Measurements from ENCODE around the gene RALB. TPM values are rescaled to one million over a fixed set of nuclear protein-coding genes. Genes with fewer than 3 reads are reported as not detected.

RALB gene
- polyA plus RNA-seq, 1 donor (not counting 4 experiments of a cell fraction or from before 2014, with no cell fraction given): 80.8 TPM

DNA sequence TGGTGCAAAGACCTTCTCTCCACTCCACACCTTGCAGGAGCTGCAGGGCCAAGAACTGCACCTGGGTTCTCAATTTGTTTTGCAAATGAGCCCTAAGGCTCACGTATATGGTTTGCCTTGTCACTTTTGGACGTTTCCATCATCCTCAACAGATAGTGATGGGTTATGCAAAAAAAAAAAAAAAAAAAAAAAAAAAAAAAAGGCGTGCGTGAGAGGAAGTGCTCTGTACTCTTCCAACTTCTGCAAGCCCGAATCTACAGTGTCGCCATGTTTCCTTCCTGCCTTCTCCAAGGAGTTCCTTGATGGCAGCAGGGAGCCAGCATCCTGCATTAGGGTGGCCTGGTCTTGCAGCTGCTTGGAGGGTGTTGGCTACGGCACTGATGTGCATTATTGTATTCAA is 89.3 kb downstream of the RALB start:
- no peaks in the 10 kb centered on the region for H4K20me1 ChIP-seq (ENCODE audit: control insufficient read depth, extremely low read depth, insufficient read depth, low read length)
- no peak overlapping the region for H3K9ac ChIP-seq (ENCODE audit: control insufficient read depth, extremely low read depth, insufficient read depth, low read length)
- dilution Hi-C loops (cut with MboI; ENCODE audit: extremely low pct_ligation_motif_present, low sequenced_read_pairs): no loop called here
- H3K4me2 ChIP-seq (ENCODE audit: control insufficient read depth, extremely low read depth, insufficient read depth, low read depth, low read length): no peak overlapping the region
- H3K9me3 ChIP-seq (ENCODE audit: control insufficient read depth, low read depth, low read length): no peaks in the 10 kb centered on the region
- TF ChIP-seq, protein P1, sequence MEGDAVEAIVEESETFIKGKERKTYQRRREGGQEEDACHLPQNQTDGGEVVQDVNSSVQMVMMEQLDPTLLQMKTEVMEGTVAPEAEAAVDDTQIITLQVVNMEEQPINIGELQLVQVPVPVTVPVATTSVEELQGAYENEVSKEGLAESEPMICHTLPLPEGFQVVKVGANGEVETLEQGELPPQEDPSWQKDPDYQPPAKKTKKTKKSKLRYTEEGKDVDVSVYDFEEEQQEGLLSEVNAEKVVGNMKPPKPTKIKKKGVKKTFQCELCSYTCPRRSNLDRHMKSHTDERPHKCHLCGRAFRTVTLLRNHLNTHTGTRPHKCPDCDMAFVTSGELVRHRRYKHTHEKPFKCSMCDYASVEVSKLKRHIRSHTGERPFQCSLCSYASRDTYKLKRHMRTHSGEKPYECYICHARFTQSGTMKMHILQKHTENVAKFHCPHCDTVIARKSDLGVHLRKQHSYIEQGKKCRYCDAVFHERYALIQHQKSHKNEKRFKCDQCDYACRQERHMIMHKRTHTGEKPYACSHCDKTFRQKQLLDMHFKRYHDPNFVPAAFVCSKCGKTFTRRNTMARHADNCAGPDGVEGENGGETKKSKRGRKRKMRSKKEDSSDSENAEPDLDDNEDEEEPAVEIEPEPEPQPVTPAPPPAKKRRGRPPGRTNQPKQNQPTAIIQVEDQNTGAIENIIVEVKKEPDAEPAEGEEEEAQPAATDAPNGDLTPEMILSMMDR (optimal IDR thresholded peaks at IDR 0.05 in 1 of 3, IDR thresholded peaks at IDR 0.05 in 1 of 3, conservative IDR thresholded peaks at IDR 0.05 in 1 of 3; ENCODE audit: extremely low read depth in 1 of 3, insufficient read depth in 2 of 3, low read length in 3 of 3): no peak
- no peak for TF ChIP-seq EZH2 (IDR thresholded peaks at IDR 0.05; ENCODE audit: low read length)
- no peak overlapping the region for H3K4me3 ChIP-seq (ENCODE audit: control insufficient read depth in 2 of 3, extremely low read depth in 1 of 3, insufficient read depth in 2 of 3, low read depth in 1 of 3, low read length in 3 of 3)
- no peaks in the 10 kb centered on the region for H3K36me3 ChIP-seq (ENCODE audit: control insufficient read depth in 2 of 2, extremely low read depth in 1 of 2, insufficient read depth in 2 of 2, low read length in 2 of 2)
- H2AFZ ChIP-seq (ENCODE audit: control insufficient read depth, low read length): no peak overlapping the region
- no peak for DNase-seq (ENCODE audit: low read depth, low spot score)
- peaks cover 46% of the 10 kb centered on the region for H3K27me3 ChIP-seq (ENCODE audit: control insufficient read depth, extremely low read depth, insufficient read depth, low read length)
- H3K79me2 ChIP-seq (ENCODE audit: control insufficient read depth, insufficient read depth, low read length): no peaks in the 10 kb centered on the region
- no peak for FAIRE-seq
- H3K9me1 ChIP-seq (ENCODE audit: control insufficient read depth, extremely low read depth, insufficient read depth, low read length): no peaks in the 10 kb centered on the region
- H3K27ac ChIP-seq (ENCODE audit: control insufficient read depth, insufficient read depth, low read length): no peak overlapping the region
- peaks cover 3% of the 10 kb centered on the region for H3K4me1 ChIP-seq (ENCODE audit: control insufficient read depth, extremely low read depth, insufficient read depth, low read length)

DNA sequence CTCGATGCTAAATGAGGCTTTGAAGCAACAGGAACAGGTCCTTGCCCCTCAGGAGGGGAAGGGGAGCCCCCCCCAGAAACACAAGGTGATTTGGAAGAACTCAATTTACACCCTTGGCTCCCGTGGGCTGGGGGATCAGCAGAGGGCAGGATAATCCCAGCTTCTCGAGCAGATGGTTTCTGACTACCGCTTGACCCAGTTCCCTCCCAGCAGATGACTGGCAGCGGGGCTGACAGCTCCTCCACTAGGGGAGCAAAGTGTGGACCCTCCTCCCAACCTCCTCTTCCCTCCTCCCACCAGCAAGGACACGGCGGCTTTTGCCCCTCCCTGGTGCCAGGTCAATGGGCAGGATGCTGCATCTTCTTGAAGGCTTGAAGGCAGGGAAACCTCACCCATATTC is 89.8 kb downstream of the RALB start:
- no peaks in the 10 kb centered on the region for H3K36me3 ChIP-seq (ENCODE audit: control insufficient read depth in 2 of 2, extremely low read depth in 1 of 2, insufficient read depth in 2 of 2, low read length in 2 of 2)
- no peak overlapping the region for H2AFZ ChIP-seq (ENCODE audit: control insufficient read depth, low read length)
- DNase-seq (ENCODE audit: low read depth, low spot score) (no peak), FAIRE-seq (no peak)
- no peaks in the 10 kb centered on the region for H3K9me1 ChIP-seq (ENCODE audit: control insufficient read depth, extremely low read depth, insufficient read depth, low read length)
- H3K4me1 ChIP-seq (ENCODE audit: control insufficient read depth, extremely low read depth, insufficient read depth, low read length): peaks cover 3% of the 10 kb centered on the region
- peak; percentile 41 for TF ChIP-seq EZH2 (IDR thresholded peaks at IDR 0.05; ENCODE audit: low read length)
- TF ChIP-seq, protein P1 (optimal IDR thresholded peaks at IDR 0.05 in 1 of 3, IDR thresholded peaks at IDR 0.05 in 1 of 3, conservative IDR thresholded peaks at IDR 0.05 in 1 of 3; ENCODE audit: extremely low read depth in 1 of 3, insufficient read depth in 2 of 3, low read length in 3 of 3): no peak
- no peak overlapping the region for H3K4me2 ChIP-seq (ENCODE audit: control insufficient read depth, extremely low read depth, insufficient read depth, low read depth, low read length)
- H3K4me3 ChIP-seq (ENCODE audit: control insufficient read depth in 2 of 3, extremely low read depth in 1 of 3, insufficient read depth in 2 of 3, low read depth in 1 of 3, low read length in 3 of 3): no peak overlapping the region
- H4K20me1 ChIP-seq (ENCODE audit: control insufficient read depth, extremely low read depth, insufficient read depth, low read length): no peaks in the 10 kb centered on the region
- no peak overlapping the region for H3K27ac ChIP-seq (ENCODE audit: control insufficient read depth, insufficient read depth, low read length)
- dilution Hi-C loops (cut with MboI; ENCODE audit: extremely low pct_ligation_motif_present, low sequenced_read_pairs): no loop called here
- no peak overlapping the region for H3K9ac ChIP-seq (ENCODE audit: control insufficient read depth, extremely low read depth, insufficient read depth, low read length)
- H3K79me2 ChIP-seq (ENCODE audit: control insufficient read depth, insufficient read depth, low read length): no peaks in the 10 kb centered on the region
- no peaks in the 10 kb centered on the region for H3K9me3 ChIP-seq (ENCODE audit: control insufficient read depth, low read depth, low read length)
- peaks cover 51% of the 10 kb centered on the region for H3K27me3 ChIP-seq (ENCODE audit: control insufficient read depth, extremely low read depth, insufficient read depth, low read length)
